HG02759 (cell line): Measurements from ENCODE around the gene TNPO1.

Experiments
- ATAC-seq: cut with Tn5 transposase; IDR thresholded peaks from one replicate; pipeline ENCODE4 v1.9.1; 2021; ENCODE audit warnings: mild to moderate bottlenecking, moderate library complexity; ENCODE audit not compliant: unreplicated experiment

The TNPO1 gene

DNA sequence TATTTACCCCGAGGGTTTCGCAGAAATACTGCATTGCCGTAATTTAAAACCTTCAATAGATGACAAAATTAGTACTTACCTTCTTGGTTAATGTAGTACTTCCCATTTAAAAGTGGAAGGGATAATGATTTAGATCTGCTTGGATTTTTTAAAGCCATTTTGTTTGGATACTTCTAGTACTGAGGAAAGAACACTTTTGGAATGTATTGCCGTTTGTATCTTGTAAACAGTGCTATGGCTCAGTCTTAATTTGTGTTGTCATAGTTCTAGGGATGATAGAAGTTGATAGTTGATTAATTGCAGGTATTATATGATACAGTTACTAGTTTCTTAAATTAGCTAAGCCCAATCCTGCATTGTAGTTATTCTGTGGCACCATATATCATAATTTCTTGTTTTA lies 33.1 kb downstream of the TNPO1 start:
- ATAC-seq, result no peak

GRCh38 chr5:72850113-72850512 lies 33.7 kb downstream of the TNPO1 start:
- ATAC-seq, result no peak

DNA sequence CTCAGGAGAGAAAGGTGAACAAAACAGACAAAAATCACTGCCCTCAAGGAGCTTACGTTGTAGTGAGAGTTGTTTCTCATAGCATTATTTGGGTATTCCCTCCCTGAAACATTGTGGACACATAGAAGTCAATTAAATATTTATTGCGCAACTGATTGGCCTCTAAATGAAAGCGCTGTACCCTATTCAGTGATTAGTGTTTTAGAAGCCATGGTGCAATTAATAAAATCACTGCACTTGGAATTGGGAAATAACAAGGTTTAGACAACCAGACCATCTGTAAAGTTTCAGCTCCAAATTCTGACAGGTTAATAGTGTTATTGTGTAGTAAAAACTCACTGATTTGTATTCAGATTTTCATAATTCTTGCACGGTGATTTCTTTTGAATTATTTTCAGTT lies 35.9 kb downstream of the TNPO1 start:
- no peak for ATAC-seq

DNA sequence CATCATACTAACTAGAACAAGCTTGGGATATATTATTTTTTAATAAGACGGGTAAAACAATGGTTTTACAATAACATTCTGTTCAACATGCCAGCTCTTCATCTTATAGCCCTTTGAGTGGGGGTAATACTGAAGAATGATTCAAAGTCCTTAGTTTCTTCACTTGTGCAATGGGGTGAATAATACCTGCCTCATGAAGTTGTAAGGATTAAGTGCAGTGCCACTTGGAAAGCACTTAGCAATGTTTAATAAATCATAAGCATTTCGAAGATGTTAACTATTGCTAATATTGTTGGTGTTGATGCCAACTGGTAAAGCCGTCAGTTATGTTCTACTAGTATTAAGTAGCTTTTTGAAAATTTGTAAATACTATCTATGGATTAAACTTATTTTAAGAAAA lies 38.0 kb downstream of the TNPO1 start:
- ATAC-seq, result no peak

DNA sequence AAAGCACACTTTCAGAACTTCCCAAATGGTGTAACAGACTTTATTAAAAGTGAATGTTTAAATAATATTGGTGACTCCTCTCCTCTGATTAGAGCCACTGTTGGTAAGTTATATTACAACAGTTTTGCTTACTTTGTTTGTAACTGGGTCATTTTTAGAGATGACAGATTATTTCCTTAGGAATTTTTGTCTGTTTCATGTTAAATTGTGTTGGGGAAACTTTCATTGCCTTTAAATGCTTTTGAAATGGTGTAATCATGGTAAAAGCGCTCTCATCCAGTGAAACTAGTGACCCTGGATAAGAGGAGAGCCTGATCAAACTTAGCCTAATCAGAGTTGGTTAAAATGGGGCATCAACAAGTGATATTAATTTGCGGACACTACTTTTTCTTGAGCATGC lies 39.4 kb downstream of the TNPO1 start:
- ATAC-seq, result no peak

DNA sequence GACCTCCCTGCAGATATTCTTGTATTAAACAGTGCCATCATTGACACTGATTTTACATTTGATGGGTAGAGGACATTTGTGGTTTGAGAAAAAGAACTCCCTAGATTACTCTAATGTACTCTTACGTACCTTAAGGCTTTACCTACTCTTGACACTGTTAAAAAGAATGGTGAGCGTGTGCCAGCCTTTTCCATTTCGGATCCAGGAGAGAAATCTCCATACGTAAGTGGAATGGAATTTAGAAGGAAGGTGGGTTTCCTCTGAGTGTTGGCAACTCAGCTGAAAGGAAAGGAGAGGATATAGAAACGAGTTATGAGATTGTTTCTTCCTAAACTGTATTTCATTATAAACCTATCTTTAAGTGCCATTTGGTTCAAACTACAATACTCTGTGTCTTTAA lies 40.9 kb downstream of the TNPO1 start:
- ATAC-seq, result no peak

DNA sequence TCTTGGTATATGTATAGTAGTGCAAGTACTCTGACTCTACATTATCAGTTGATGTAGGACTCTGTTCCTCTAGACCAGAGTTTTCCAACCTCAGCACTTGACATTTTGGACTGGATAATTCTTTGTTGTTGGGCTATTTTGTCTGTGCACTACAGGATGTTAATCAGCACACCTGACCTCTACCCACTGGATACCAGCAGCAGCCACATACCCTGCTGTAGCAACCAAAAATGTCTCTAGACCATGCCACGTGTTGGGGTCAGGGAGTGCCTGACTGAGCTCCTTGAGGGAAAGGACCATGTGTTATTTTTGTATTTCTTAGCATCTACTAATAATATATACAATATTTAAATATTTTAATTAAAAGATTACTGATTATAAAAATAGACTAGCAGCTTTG lies 42.7 kb downstream of the TNPO1 start:
- ATAC-seq, result no peak

- ATAC-seq, result no peak
Observed at GRCh38 chr5:72860499-72860898, 44.0 kb downstream of the TNPO1 start.

DNA sequence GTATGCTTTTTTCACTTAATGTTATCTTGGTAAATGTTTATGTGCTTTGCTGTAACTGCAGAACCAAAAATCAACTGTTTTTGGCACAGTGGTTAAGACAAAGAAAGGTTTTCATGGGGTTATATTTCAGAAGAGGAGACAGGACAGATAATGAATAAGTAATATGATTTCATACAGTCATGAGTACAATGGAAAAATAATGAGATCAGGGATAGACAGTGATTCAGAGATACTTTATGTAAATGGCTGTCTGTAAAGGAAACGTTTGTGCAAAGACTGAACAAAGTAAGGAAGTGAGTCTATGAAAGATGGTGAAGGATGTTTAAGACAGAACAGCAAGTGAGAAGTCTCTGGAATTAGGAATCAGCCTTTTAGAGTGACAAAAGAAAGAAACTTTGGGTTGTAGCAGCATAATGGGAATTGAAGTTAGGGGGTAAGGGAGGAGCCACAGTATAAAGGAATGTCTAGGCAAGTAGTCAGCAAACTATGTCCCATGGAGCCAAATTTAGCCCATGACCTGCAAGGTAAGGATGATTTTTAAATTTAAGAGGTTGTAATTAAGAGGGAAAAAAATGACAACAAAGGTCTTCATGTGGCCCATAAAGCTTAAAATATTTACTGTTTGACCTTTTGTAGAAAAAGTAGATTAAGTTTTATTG lies 55.0 kb downstream of the TNPO1 start:
- no peak for ATAC-seq

DNA sequence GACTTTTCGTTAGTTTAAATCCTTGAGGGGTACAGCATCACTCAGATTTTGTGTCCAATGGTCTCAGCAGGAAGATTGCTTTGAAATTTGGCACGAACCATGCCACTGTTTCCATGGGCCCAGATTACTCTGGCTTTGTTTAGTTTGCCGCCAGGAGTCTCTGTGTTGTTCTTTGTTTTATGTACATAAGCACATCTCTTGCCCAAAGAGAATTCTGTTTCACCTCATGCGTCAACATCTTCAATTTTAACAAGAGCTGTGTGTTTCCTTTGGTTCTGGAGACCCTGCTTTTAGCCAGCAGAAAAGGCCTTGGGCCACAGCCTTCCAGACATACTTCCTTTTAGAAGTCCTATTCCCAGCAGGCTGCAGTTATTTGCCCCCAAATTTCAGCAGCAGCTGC lies 62.4 kb downstream of the TNPO1 start:
- no peak for ATAC-seq

- ATAC-seq, result no peak
Observed at GRCh38 chr5:72882989-72883388, 66.5 kb downstream of the TNPO1 start.

DNA sequence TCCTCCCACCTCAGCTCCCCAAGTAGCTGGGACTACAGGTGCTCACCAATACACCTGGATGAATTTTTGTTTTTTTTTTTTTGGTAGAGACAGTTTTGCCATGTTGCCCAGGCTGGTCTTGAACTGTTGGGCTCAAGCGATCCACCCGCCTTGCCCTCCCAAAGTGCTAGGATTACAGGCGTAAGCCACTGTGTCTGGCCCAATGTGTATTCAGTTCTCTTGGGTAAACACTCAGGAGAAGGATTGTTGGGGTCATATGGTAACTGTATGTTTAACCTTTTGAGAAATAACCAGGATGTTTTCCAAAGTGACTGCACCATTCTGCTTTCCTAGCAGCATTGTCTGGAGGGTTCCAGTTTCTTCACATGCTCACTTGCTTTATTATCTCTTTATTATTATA lies 67.4 kb downstream of the TNPO1 start:
- no peak for ATAC-seq

GRCh38 chr5:72884892-72885291 lies 68.4 kb downstream of the TNPO1 start:
- ATAC-seq, result no peak

DNA sequence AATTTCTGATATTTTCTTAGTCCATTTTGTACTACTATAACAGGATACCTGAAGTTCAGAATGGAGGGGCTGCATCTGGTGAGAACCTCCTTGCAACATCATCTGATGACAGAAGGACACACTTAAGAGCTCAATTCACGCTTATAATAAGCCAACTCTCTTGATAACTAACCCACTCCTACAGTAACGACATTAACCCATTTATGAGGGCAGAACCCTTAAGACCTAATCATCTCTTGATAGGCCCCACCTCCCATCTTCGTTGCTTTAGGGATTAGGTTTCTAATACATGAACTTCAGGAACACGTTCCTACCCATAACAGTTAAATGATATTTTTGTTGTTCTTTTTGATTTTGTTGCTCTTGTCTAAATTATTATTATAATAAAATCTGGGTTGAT lies 69.4 kb downstream of the TNPO1 start:
- no peak for ATAC-seq

GRCh38 chr5:72888595-72888994 lies 72.1 kb downstream of the TNPO1 start:
- no peak for ATAC-seq

GRCh38 chr5:72889324-72889723 lies 72.9 kb downstream of the TNPO1 start:
- no peak for ATAC-seq

- ATAC-seq, result no peak
Observed at GRCh38 chr5:72892846-72893245, 76.4 kb downstream of the TNPO1 start.

DNA sequence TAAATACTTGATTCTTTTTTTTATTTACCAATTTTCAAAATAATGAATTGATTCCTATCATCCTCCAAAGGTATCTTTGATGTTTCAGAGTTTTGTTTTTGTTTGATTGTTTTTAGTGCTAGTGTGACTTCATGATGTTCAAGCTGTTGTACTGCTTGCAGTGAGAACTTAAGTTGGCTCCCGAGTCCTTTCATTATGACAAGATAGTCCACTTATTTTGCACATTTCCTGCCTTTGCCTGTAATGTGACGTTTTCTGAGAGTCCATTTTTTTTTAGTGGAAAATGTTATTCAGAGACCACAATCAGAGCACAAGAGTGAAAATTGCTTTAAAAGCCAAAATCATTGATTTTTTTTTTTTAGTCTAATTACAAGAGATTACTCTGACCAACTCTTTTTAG lies 79.3 kb downstream of the TNPO1 start:
- ATAC-seq, result no peak

DNA sequence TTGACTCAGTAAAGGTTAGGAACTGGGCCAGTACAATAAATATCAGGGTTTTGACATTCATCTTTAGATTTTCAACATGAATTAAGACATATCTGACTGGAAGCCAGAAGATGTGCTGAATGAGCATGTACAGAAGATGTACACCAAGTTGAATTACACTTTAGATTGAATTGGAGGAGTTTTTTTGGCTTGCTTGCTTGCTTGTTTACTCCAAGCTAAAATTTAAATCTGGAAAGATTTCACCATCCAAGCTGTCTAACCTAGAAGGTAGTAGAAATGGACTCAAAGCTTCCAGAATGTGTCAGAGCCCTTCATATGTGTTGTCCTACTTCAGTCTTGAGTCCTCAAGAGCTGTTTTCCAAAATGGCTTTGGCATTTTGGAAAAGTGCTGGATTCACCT lies 90.3 kb downstream of the TNPO1 start:
- ATAC-seq, result no peak

DNA sequence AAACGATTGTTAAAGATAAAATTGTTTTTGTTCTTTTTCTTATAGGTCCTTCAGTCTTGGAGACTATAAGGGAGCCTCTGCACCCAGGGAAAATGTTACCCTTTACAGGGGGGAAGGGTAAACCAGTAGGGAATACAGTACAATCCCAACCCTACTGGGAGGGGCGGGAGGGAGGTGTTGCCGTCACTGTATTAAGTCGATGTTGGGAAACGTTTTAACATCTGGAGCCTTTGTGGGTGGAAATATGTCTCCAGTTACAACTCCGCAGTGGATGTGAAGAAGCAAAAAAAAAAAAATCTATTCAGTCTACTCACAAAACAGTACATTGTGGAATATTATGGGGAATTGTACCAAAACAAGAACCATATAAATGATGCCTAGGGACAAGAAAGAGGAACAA lies 92.2 kb downstream of the TNPO1 start:
- no peak for ATAC-seq

DNA sequence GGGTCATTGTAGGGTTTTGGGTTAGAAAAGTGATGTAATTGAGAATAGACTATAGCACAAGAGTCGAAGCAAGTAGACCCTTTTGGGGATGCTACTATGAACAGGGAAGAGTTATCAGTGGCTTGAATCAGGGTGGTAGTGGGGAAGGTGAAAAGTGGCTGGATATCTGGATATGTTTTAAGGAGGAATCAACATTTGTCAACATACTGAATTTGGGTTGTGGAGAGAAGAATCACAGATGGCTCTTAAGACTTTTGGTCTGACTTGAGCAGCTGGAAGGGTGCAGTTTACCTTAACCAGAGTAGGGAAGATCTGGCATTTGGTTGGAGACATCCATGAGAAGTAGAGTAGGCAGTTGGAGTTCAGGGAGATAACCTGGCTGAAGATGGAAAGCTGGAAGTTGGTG lies 100.9 kb downstream of the TNPO1 start:
- no peak for ATAC-seq

GRCh38 chr5:72920690-72921502 lies 104.4 kb downstream of the TNPO1 start:
- no peak for ATAC-seq

- ATAC-seq, result no peak
Observed at GRCh38 chr5:72921886-72922285, 105.4 kb downstream of the TNPO1 start.
